GM19023 (cell line): ENCODE results near the gene MOCS3.

Source experiments
- ATAC-seq: cut with Tn5 transposase; IDR thresholded peaks from one replicate; pipeline ENCODE4 v1.9.1; 2021; ENCODE audit warnings: mild to moderate bottlenecking, moderate library complexity; ENCODE audit not compliant: unreplicated experiment

The MOCS3 gene

DNA sequence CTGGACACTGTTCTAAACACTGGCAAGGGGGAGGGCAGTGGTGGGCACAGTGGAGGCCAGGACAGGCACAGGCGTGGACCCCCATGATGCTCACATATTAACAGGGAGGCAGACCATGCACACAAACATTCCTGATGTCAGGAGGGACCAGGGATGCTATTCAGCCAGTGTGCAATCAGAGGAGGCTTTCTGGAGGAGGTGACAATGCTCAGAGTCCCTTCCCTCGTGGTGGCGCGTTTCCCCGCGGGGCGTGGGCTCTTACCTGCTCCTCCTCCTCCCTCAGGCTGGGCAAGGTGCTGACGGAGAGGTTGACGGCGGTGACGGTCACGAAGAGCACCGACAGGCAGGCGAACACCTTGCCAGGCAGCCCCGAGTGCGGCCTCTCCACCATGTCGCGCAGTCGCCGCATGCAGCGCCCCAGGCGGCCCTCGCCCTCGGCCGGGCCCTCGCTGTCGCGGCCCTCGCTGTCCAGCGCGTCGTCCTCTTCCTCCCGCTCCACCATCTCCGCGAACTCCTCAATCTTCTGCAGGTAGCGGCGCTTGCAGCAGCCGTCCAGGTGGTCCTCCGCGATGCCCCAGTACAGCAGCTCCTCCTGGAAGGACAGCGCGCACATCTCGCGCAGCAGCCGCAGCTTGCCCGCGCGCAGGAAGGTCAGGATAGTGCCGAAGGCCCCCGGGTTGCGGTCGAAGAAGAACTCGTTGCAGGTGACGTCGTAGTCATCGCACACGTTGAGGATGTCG is 50.9 kb downstream of the MOCS3 start:
- no peak for ATAC-seq

DNA sequence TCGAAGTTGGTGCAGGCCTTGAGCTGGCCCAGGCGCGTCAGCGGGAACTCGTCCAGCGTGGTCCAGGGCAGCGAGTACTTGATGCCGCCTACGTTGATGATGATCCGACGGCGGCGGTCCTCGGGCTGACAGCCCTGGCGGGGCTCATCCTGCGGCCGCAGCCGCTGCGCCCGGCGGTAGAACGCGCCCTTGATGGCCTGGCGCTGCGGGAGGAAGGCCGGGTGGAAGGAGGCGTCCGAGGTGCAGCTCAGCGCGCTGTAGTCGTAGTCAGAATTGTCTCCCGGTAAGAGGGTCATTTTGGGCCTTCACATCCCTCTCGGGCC is 51.4 kb downstream of the MOCS3 start:
- no peak for ATAC-seq

DNA sequence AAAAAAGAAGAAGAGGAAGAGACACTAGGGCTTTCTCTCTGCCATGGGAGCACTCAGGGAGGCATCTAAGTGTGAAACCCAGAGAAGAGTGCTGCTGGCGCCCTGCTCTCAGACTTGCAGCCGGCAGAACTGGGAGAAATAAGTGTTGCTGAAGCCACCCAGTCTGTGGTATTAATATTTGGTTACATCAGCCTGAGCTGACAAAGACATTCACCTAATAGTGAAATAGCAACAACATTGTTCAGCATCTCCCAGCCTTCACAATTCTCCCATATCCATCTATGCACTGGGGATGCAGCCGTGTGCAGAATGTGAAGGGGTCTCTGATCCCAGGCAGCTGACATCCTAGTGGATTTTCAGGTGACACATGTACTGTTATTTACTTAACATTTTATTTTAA is 52.3 kb downstream of the MOCS3 start:
- no peak for ATAC-seq

DNA sequence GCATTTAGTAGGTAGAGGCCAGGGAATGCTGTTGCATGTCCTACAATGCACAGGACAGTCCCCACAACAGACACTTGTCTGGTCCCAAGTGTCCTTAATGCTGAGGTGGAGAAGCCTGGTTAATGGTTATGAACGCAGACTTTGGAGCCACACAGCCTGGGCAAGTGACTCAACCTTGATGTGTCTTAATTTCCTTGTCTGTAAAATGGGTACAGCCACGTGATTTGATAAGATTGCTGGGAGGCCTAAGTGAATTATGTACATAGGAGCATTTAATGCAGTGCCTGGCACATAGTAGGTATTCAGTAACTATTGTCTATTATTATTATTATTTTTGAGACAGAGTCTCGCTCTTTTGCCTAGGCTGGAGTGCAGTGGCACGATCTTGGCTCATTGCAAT is 52.9 kb downstream of the MOCS3 start:
- no peak for ATAC-seq

DNA sequence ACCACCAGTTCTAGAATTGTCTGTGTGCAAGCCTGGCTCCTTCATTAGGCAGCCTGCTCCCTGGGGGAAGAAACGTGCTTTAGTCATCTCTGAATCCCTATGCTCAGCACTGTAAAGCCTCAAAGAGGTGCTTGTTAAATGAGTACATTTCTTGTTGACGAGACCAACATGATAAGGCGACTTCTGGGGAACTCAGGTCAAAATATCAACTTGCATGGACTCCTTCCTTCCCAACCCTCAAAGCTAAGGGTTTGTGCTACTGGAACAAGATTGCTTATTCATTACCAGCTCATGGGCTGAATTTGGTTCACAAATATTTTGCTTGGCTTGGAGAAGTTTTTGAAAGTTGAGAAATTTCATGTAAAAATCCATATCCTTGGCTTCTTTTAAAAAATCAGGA is 53.7 kb downstream of the MOCS3 start:
- ATAC-seq: no peak
